Neural cell (in vitro differentiated cells): ENCODE results near the gene CCL1.

ENCODE experiments used
- EZH2 ChIP-seq: fragments of 200-600, 300-800 bp; shearing (Covaris generic), sonication (generic); IDR thresholded peaks from 2 replicates; pipeline ENCODE4 v1.6.1; 2014; ENCODE audit warnings: antibody characterized with exemption, low read length, borderline replicate concordance, mild to moderate bottlenecking; ENCODE audit not compliant: insufficient read depth, poor library complexity, severe bottlenecking
- POLR2AphosphoS5 ChIP-seq: IDR thresholded peaks from 2 replicates; pipeline ENCODE4 v1.6.1; 2012
- SMC3 ChIP-seq: fragments of 450-650 bp; conservative IDR thresholded peaks from 2 replicates; pipeline ENCODE4 v1.6.1; 2014; ENCODE audit warnings: antibody characterized with exemption, mild to moderate bottlenecking, moderate library complexity; ENCODE audit not compliant: poor library complexity
- TF ChIP-seq, protein P1 (sequence below): fragments of 450-650 bp; IDR thresholded peaks from 2 replicates; pipeline ENCODE4 v1.5.1; 2014; ENCODE audit warnings: antibody characterized with exemption, mild to moderate bottlenecking, moderate library complexity; ENCODE audit not compliant: poor library complexity, severe bottlenecking
- TF ChIP-seq, protein P2 (sequence below): IDR thresholded peaks from 2 replicates; pipeline ENCODE4 v1.6.1; 2012; ENCODE audit warnings: borderline replicate concordance

DNA sequence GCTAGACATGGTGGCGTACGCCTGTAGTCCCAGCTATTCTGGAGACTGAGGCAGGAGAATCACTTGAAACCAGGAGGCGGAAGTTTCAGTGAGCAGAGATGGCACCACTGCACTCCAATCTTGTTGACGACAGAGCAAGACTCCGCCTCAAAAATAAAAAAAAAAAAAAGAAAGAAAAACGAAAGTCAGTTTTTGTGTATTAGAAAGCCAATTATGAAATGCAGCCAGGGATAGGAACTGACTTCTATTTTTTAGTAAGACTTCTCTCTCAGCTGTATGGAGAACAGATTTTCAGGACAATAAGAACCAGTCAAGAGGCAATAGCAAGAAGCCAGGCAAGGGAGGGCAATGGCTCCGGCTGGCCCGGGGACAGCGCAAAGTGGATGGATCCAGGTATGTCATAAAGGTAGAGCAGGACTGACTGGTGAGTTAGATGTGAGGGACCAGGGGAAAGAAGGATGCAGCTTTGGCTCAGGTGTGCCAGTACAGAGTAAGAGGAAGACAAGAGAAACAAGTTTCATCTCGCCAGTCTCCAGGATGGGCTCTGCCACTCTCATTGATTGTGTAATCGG, 12.5 kb upstream of the CCL1 start:
- TF ChIP-seq, protein P1, sequence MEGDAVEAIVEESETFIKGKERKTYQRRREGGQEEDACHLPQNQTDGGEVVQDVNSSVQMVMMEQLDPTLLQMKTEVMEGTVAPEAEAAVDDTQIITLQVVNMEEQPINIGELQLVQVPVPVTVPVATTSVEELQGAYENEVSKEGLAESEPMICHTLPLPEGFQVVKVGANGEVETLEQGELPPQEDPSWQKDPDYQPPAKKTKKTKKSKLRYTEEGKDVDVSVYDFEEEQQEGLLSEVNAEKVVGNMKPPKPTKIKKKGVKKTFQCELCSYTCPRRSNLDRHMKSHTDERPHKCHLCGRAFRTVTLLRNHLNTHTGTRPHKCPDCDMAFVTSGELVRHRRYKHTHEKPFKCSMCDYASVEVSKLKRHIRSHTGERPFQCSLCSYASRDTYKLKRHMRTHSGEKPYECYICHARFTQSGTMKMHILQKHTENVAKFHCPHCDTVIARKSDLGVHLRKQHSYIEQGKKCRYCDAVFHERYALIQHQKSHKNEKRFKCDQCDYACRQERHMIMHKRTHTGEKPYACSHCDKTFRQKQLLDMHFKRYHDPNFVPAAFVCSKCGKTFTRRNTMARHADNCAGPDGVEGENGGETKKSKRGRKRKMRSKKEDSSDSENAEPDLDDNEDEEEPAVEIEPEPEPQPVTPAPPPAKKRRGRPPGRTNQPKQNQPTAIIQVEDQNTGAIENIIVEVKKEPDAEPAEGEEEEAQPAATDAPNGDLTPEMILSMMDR, result no peak
- TF ChIP-seq, protein P2, sequence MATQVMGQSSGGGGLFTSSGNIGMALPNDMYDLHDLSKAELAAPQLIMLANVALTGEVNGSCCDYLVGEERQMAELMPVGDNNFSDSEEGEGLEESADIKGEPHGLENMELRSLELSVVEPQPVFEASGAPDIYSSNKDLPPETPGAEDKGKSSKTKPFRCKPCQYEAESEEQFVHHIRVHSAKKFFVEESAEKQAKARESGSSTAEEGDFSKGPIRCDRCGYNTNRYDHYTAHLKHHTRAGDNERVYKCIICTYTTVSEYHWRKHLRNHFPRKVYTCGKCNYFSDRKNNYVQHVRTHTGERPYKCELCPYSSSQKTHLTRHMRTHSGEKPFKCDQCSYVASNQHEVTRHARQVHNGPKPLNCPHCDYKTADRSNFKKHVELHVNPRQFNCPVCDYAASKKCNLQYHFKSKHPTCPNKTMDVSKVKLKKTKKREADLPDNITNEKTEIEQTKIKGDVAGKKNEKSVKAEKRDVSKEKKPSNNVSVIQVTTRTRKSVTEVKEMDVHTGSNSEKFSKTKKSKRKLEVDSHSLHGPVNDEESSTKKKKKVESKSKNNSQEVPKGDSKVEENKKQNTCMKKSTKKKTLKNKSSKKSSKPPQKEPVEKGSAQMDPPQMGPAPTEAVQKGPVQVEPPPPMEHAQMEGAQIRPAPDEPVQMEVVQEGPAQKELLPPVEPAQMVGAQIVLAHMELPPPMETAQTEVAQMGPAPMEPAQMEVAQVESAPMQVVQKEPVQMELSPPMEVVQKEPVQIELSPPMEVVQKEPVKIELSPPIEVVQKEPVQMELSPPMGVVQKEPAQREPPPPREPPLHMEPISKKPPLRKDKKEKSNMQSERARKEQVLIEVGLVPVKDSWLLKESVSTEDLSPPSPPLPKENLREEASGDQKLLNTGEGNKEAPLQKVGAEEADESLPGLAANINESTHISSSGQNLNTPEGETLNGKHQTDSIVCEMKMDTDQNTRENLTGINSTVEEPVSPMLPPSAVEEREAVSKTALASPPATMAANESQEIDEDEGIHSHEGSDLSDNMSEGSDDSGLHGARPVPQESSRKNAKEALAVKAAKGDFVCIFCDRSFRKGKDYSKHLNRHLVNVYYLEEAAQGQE, result no peak
- TF ChIP-seq EZH2, result no peak
- TF ChIP-seq POLR2AphosphoS5, result no peak
- TF ChIP-seq SMC3, result no peak
